Measurements from ENCODE around the gene ANKRD11. TPM values are rescaled to one million over a fixed set of nuclear protein-coding genes. Genes with fewer than 3 reads are reported as not detected.

The ANKRD11 gene
- total and polyA plus RNA-seq, 7 donors: 30.6 to 161 (median 42.8) TPM

DNA sequence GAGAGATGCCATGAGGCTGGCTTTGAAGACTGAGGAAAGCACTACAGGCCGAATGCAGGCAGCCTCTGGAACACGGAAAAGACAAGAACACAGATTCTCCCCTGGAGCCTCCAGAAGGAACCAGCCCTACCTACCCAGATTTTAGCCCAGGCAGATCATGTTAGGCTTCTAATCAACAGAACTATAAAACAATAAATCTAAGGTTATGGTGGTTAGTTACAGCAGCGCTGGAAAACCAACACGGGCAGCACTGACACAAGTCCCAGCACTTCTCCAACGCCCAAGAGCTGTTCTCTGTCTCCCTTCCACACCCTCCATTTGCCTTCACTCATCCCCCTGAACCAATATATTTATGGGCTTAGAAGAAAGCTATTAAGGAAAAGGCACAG, 7.5 kb downstream of the ANKRD11 start:
- no peak for DNase-seq
- intact Hi-C loops (cut with DNase I): loop anchor here (5.0 kb wide), 1 partner anchor 141 kb away; no protein-coding TSS in a partner anchor
- no peak for TF ChIP-seq EP300 (IDR thresholded peaks at IDR 0.05)
- H3K36me3 ChIP-seq: no peaks in the 10 kb centered on the region
- peaks cover 0 to 84% (median 76%) of the 10 kb centered on the region in 4 donors for H3K4me1 ChIP-seq
- peak overlapping the region in 2 of 4 donors; percentile 27 to 39 for H3K27ac ChIP-seq
- H3K27me3 ChIP-seq: no peaks in the 10 kb centered on the region
- WGBS, 2 donors: 15 to 60% methylated on average over 5 of the region's 5 CpGs
- H3K4me3 ChIP-seq: no peak overlapping the region
- no peaks in the 10 kb centered on the region for H3K9me3 ChIP-seq

DNA sequence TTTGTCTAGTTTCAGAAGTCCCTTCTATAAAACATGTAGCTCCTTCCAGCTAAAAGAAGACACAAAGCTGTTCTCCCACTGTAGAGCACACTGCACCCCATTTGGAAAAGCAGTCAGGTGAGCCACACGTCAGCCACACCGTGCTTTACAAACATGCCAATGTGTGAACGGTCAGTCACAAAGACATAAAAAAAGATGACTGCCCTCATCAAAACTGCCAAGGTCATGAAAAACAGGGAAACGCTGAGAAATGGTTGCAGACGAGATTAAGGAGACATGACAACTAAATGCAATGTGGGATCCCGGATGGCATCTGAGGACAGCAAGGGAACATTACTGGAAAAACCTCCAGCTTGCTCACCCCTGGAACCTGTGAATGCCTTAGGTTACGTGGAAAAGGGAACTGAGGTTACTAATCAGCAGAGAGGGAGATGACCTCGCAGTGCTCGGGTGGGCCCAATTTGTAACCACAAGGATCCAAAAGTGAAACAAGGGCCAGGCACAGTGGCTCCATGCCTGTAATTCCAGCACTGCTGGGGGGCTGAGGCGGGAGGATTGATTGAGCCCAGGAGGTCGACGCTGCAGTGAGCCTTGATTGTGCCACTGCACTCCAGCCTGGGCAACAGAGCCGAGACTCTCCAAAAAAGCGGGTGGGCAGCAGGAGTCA, 8.1 kb downstream of the ANKRD11 start:
- H3K27me3 ChIP-seq: no peaks in the 10 kb centered on the region
- no peak overlapping the region for H3K4me3 ChIP-seq
- intact Hi-C loops (cut with DNase I): loop anchor here (5.0 kb wide), 1 partner anchor 140 kb away; no protein-coding TSS in a partner anchor
- no peaks in the 10 kb centered on the region for H3K9me3 ChIP-seq
- no peaks in the 10 kb centered on the region for H3K36me3 ChIP-seq
- H3K4me1 ChIP-seq: peaks cover 0 to 85% (median 74%) of the 10 kb centered on the region in 4 donors
- WGBS, 2 donors: 13 to 56% methylated on average over 14 of the region's 14 CpGs
- TF ChIP-seq EP300 (IDR thresholded peaks at IDR 0.05) (no peak), POLR2A (IDR thresholded peaks at IDR 0.05) (no peak), POLR2AphosphoS5 (IDR thresholded peaks at IDR 0.05) (no peak), CTCF (IDR thresholded peaks at IDR 0.05) (no peak)
- peak overlapping the region in 2 of 4 donors; percentile 27 to 39 for H3K27ac ChIP-seq
- DNase-seq: no peak

GRCh38 chr16:89481356-89481955, 8.9 kb downstream of the ANKRD11 start:
- 89 to 93% methylated on average over 13 of the region's 13 CpGs for WGBS, 2 donors
- DNase-seq: no peak
- Histone ChIP-seq H3K27ac (peak overlapping the region in 1 of 4 donors; percentile 27), H3K4me3 (no peak overlapping the region), H3K36me3 (no peaks in the 10 kb centered on the region), H3K9me3 (no peaks in the 10 kb centered on the region), H3K4me1 (peaks cover 0 to 85% (median 73%) of the 10 kb centered on the region in 4 donors), H3K27me3 (no peaks in the 10 kb centered on the region)
- intact Hi-C loops (cut with DNase I): loop anchor here (5.0 kb wide), 1 partner anchor 139 kb away; no protein-coding TSS in a partner anchor
- TF ChIP-seq POLR2A (IDR thresholded peaks at IDR 0.05) (no peak), EP300 (IDR thresholded peaks at IDR 0.05) (no peak), CTCF (IDR thresholded peaks at IDR 0.05) (no peak), POLR2AphosphoS5 (IDR thresholded peaks at IDR 0.05) (no peak)

DNA sequence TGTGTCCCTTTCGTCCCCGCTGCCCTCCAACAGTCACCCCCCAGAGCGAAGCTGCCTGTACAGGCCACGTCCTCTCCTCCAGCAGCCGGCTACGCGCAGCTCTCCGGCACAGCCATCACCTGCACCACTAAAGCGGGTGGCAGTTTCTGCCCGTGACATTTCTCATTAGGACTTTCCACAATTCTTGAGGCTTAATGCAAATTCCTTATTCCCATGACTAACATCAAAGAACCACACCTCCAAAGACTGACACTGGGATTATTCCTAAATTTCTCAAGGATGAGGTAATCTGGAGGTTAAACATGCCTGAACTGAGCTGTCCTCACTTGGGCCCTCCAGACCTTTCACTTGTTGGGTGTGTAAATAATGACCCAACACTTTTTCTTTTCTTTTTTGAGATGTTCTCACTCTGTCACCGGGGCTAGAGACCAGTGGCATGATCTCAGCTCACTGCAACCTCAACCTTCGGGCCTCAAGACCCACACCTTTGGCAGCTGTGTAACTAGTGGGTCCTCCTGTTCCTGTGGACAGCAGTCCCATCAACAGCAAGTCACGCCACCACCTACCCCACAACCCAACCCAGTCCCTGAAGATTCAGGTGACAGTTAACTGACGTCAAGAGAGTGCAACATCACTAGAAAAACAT, 11.7 kb downstream of the ANKRD11 start:
- 83 to 91% methylated on average over 14 of the region's 14 CpGs for WGBS, 2 donors
- Histone ChIP-seq H3K9me3 (no peaks in the 10 kb centered on the region), H3K36me3 (no peaks in the 10 kb centered on the region), H3K4me1 (peaks cover 0 to 69% (median 51%) of the 10 kb centered on the region in 4 donors), H3K27me3 (no peaks in the 10 kb centered on the region), H3K4me3 (no peak overlapping the region), H3K27ac (no peak overlapping the region)
- intact Hi-C loops (cut with DNase I): no loop called here
- no peak for DNase-seq
- no peak for TF ChIP-seq POLR2A (IDR thresholded peaks at IDR 0.05)
- no peak for TF ChIP-seq POLR2AphosphoS5 (IDR thresholded peaks at IDR 0.05)
- no peak for TF ChIP-seq CTCF (IDR thresholded peaks at IDR 0.05)

GRCh38 chr16:89476811-89477261, 13.5 kb downstream of the ANKRD11 start:
- 53 to 83% methylated on average over 10 of the region's 10 CpGs for WGBS, 2 donors
- DNase-seq: no peak
- peaks cover 0 to 67% (median 45%) of the 10 kb centered on the region in 4 donors for H3K4me1 ChIP-seq
- H3K4me3 ChIP-seq: no peak overlapping the region
- intact Hi-C loops (cut with DNase I): no loop called here
- H3K27me3 ChIP-seq: no peaks in the 10 kb centered on the region
- H3K9me3 ChIP-seq: no peaks in the 10 kb centered on the region
- no peak overlapping the region for H3K27ac ChIP-seq
- H3K36me3 ChIP-seq: no peaks in the 10 kb centered on the region
- no peak for TF ChIP-seq POLR2AphosphoS5 (IDR thresholded peaks at IDR 0.05)
- TF ChIP-seq CTCF (IDR thresholded peaks at IDR 0.05): no peak
- TF ChIP-seq EP300 (IDR thresholded peaks at IDR 0.05): no peak
- TF ChIP-seq POLR2A (IDR thresholded peaks at IDR 0.05): no peak
